SK-N-SH (cell line): ENCODE results near the gene SCD. TPM values are rescaled to one million over a fixed set of nuclear protein-coding genes. Genes with fewer than 3 reads are reported as not detected.

ENCODE experiments used
- CTCF ChIA-PET: fragments of 300-600, 350-600 bp; formaldehyde crosslinking; extraction: SDS; loops from one replicate; lab custom pipeline; 2021; lab: Yijun Ruan, JAX
- POLR2A ChIA-PET: fragments of 350-600 bp; sonication (Branson Sonifier 250); formaldehyde crosslinking; extraction: SDS; loops from one replicate; lab custom pipeline; 2020; ENCODE audit warnings: antibody characterized with exemption, inconsistent platforms; lab: Yijun Ruan, JAX
- DNase-seq: peaks from one replicate; pipeline ENCODE4 v3.0.0; 2012
- H2AFZ ChIP-seq: fragments of 200-600 bp; sonication (generic); 2 replicates; pipeline ENCODE4 v1.8.1; 2016; ENCODE audit warnings: antibody characterized with exemption, mild to moderate bottlenecking, low read depth
- H3F3A ChIP-seq: fragments of 200-600 bp; sonication (generic); replicated peaks from 2 replicates; pipeline ENCODE3; 2016; ENCODE audit warnings: antibody characterized with exemption, mild to moderate bottlenecking; ENCODE audit not compliant: insufficient read depth
- H3K27ac ChIP-seq, 2 experiments: fragments of 200-500 bp in 1 of 2; fragments of 200-600 bp in 1 of 2; sonication (Bioruptor generic) in 1 of 2; sonication (generic), shearing (Covaris generic) in 1 of 2; 2 replicates each; pipeline versions ENCODE4 v1.5.1 to v1.6.1; 2014 to 2016; ENCODE audit warnings: low read depth in 2 of 2, inconsistent platforms in 1 of 2, low read length in 1 of 2, mild to moderate bottlenecking in 1 of 2, mixed read lengths in 1 of 2
- H3K27me3 ChIP-seq: fragments of 200-600 bp; sonication (generic), shearing (Covaris generic); 2 replicates; pipeline ENCODE4 v1.6.1; 2016; ENCODE audit warnings: mixed run types; ENCODE audit not compliant: insufficient read depth
- H3K36me3 ChIP-seq, 2 experiments: fragments of 200-500 bp in 1 of 2; fragments of 200-600 bp in 1 of 2; sonication (Bioruptor generic) in 1 of 2; sonication (generic) in 1 of 2; replicated peaks in 1 of 2; 2 replicates each; pipeline versions ENCODE3 to v1.5.1; 2014 to 2016; ENCODE audit warnings: low read length in 1 of 2, mild to moderate bottlenecking in 1 of 2; ENCODE audit not compliant: insufficient read depth in 2 of 2, control insufficient read depth in 1 of 2
- H3K4me1 ChIP-seq, 2 experiments: fragments of 200-500 bp in 1 of 2; fragments of 200-600 bp in 1 of 2; sonication (Bioruptor generic) in 1 of 2; sonication (generic), shearing (Covaris generic) in 1 of 2; 2 replicates each; pipeline versions ENCODE4 v1.5.1 to v1.6.1; 2014 to 2016; ENCODE audit warnings: low read depth in 1 of 2, low read length in 1 of 2, mixed run types in 1 of 2; ENCODE audit not compliant: insufficient read depth in 2 of 2, control insufficient read depth in 1 of 2
- H3K4me2 ChIP-seq: fragments of 200-600 bp; sonication (generic), shearing (Covaris generic); 2 replicates; pipeline ENCODE4 v1.6.1; 2017; ENCODE audit warnings: mixed run types
- H3K4me3 ChIP-seq, 2 experiments: fragments of 200-500 bp in 1 of 2; fragments of 200-600 bp in 1 of 2; sonication (Bioruptor generic) in 1 of 2; sonication (generic), shearing (Covaris generic) in 1 of 2; 2 replicates each; pipeline versions ENCODE4 v1.5.1 to v1.8.1; 2014 to 2016; ENCODE audit warnings: low read depth in 2 of 2, inconsistent platforms in 1 of 2, low read length in 1 of 2, mild to moderate bottlenecking in 1 of 2, mixed read lengths in 1 of 2, moderate library complexity in 1 of 2
- H3K79me2 ChIP-seq: fragments of 200-600 bp; sonication (generic); 2 replicates; pipeline ENCODE4 v1.8.1; 2017; ENCODE audit warnings: mild to moderate bottlenecking; ENCODE audit not compliant: insufficient read depth
- H3K9ac ChIP-seq: fragments of 200-600 bp; sonication (generic); 2 replicates; pipeline ENCODE4 v1.6.1; 2017; ENCODE audit warnings: mixed run types
- H3K9me2 ChIP-seq: fragments of 200-600 bp; sonication (generic); 2 replicates; pipeline ENCODE4 v1.6.1; 2017; ENCODE audit warnings: mixed run types
- H3K9me3 ChIP-seq: fragments of 200-600 bp; sonication (generic); 2 replicates; pipeline ENCODE4 v1.6.1; 2017; ENCODE audit warnings: mixed run types, mild to moderate bottlenecking, moderate library complexity
- H4K20me1 ChIP-seq: fragments of 200-600 bp; sonication (generic); 2 replicates; pipeline ENCODE4 v1.6.1; 2017; ENCODE audit warnings: mild to moderate bottlenecking, mixed run types; ENCODE audit not compliant: insufficient read depth
- CHD2 ChIP-seq: fragments of 150-350 bp; IDR thresholded peaks from 2 replicates; pipeline ENCODE4 v1.6.1; 2018; ENCODE audit warnings: low read length; ENCODE audit not compliant: partially characterized antibody
- EZH2phosphoT487 ChIP-seq: fragments of 200-600 bp; sonication (generic); IDR thresholded peaks from 2 replicates; pipeline ENCODE4 v1.6.1; 2017; ENCODE audit warnings: low read depth, mixed run types, mild to moderate bottlenecking, antibody characterized with exemption, moderate library complexity, borderline replicate concordance
- FOXJ3 ChIP-seq: sonication (generic); formaldehyde crosslinking; IDR thresholded peaks from 2 replicates; pipeline ENCODE4 v1.5.1; 2020; ENCODE audit warnings: mild to moderate bottlenecking, missing genetic modification reagents
- FOXM1 ChIP-seq: IDR thresholded peaks from 2 replicates; pipeline ENCODE4 v1.4.0; 2012; ENCODE audit warnings: low read depth, mild to moderate bottlenecking
- GABPA ChIP-seq: IDR thresholded peaks from 2 replicates; pipeline ENCODE4 v1.4.0; 2012; ENCODE audit warnings: low read depth, mild to moderate bottlenecking
- MXI1 ChIP-seq: IDR thresholded peaks from 2 replicates; pipeline ENCODE4 v1.6.1; 2012; ENCODE audit warnings: mild to moderate bottlenecking, low read depth, low read length, improper control_type of control experiment
- NFIC ChIP-seq: IDR thresholded peaks from 2 replicates; pipeline ENCODE4 v1.4.0; 2012; ENCODE audit warnings: borderline replicate concordance
- POLR2AphosphoS5 ChIP-seq: IDR thresholded peaks from 2 replicates; pipeline ENCODE4 v1.6.1; 2012; ENCODE audit warnings: low read depth, low read length
- RAD21 ChIP-seq: IDR thresholded peaks from 2 replicates; pipeline ENCODE4 v1.6.1; 2012; ENCODE audit warnings: mild to moderate bottlenecking, low read length
- RCOR1 ChIP-seq: fragments of 150-350 bp; IDR thresholded peaks from 2 replicates; pipeline ENCODE4 v1.6.1; 2017; ENCODE audit warnings: antibody characterized with exemption, low read length
- RFX5 ChIP-seq: IDR thresholded peaks from 2 replicates; pipeline ENCODE4 v1.6.1; 2012; ENCODE audit warnings: mild to moderate bottlenecking, improper control_type of control experiment, low read length
- TCF12 ChIP-seq: IDR thresholded peaks from 2 replicates; pipeline ENCODE4 v1.4.0; 2012
- YY1 ChIP-seq: IDR thresholded peaks from 2 replicates; pipeline ENCODE4 v1.4.0; 2012; ENCODE audit warnings: low read depth, mild to moderate bottlenecking
- WGBS: methylation state at CpG from one replicate; pipeline ENCODE4 v1.1.6; 2017; ENCODE audit warnings: low lambda C conversion rate; 5-methylcytosine and 5-hydroxymethylcytosine counted together
- polyA plus RNA-seq, 3 experiments: library from polyadenylated mRNA; depleted of rRNA; stranded (reverse); fragments of >200 nt; gene quantifications; 2 replicates each; pipeline ENCODE4 v1.2.3, GENCODE V29; 2012
- TF ChIP-seq, protein P1 (sequence below): IDR thresholded peaks from 2 replicates; pipeline ENCODE4; 2012
- TF ChIP-seq, protein P2 (sequence below): IDR thresholded peaks from 2 replicates; pipeline ENCODE4 v1.4.0; 2012; ENCODE audit warnings: low read depth
- TF ChIP-seq, protein P3 (sequence below): fragments of 150-350 bp; IDR thresholded peaks from 2 replicates; pipeline ENCODE4 v1.6.1; 2017; ENCODE audit warnings: antibody characterized with exemption, low read length, low read depth, borderline replicate concordance
- TF ChIP-seq, protein P4 (sequence below): IDR thresholded peaks from 2 replicates; pipeline ENCODE4 v1.4.0; 2012; ENCODE audit warnings: low read depth, borderline replicate concordance
- TF ChIP-seq, protein P5 (sequence below): fragments of 200-600 bp; sonication (generic); IDR thresholded peaks from 2 replicates; pipeline ENCODE4 v1.6.1; 2017; ENCODE audit warnings: antibody characterized with exemption, mild to moderate bottlenecking, moderate library complexity
- TF ChIP-seq, protein P6 (sequence below): IDR thresholded peaks from 2 replicates; pipeline ENCODE4 v1.6.1; 2012; ENCODE audit warnings: mild to moderate bottlenecking, low read depth, low read length, moderate library complexity

SCD gene
- polyA plus RNA-seq, 1 of the 3 experiments (the other 2 are of a cell fraction) = 19.7 TPM

DNA sequence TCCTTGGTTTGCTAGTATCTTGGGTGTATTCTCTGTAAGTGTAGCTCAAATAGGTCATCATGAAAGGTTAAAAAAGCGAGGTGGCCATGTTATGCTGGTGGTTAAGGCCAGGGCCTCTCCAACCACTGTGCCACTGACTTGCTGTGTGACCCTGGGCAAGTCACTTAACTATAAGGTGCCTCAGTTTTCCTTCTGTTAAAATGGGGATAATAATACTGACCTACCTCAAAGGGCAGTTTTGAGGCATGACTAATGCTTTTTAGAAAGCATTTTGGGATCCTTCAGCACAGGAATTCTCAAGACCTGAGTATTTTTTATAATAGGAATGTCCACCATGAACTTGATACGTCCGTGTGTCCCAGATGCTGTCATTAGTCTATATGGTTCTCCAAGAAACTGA, 17.1 kb downstream of the SCD start:
- ChIA-PET CTCF (interaction anchor here (1.0 to 2.5 kb wide), 3 partner anchors 15 to 118 kb away, joined by 3 to 8 read pairs (median 4); no protein-coding TSS in a partner anchor), POLR2A (interaction anchor here (1.0 to 2.8 kb wide), 3 partner anchors 9 to 17 kb away, joined by 3 to 14 read pairs (median 8); partner anchors contain the start of gene SCD)
- no peak for DNase-seq
- H3K27ac ChIP-seq = peak overlapping the region; percentile 19 to 38; a peak in 3 of 4 replicates
- peaks cover 24 to 47% of the 10 kb centered on the region in 2 experiments for H3K4me1 ChIP-seq
- no peaks in the 10 kb centered on the region for H3K79me2 ChIP-seq
- H3F3A ChIP-seq = peaks cover 9% of the 10 kb centered on the region
- WGBS = 84% methylated on average over 3 of the region's 3 CpGs
- no peaks in the 10 kb centered on the region for H3K9me3 ChIP-seq
- peaks cover 8 to 26% of the 10 kb centered on the region in 2 experiments for H3K36me3 ChIP-seq
- no peak overlapping the region for H3K4me3 ChIP-seq
- H3K4me2 ChIP-seq = peak overlapping the region; percentile 43; the same call in 1 of the 2 replicates
- TF ChIP-seq TCF12 (no peak), FOXM1 (no peak), GABPA (no peak), FOXJ3 (no peak), CHD2 (no peak), YY1 (no peak), EZH2phosphoT487 (no peak), RAD21 (no peak), NFIC (no peak), RCOR1 (no peak), POLR2AphosphoS5 (no peak), RFX5 (no peak), MXI1 (no peak)
- TF ChIP-seq, protein P1, sequence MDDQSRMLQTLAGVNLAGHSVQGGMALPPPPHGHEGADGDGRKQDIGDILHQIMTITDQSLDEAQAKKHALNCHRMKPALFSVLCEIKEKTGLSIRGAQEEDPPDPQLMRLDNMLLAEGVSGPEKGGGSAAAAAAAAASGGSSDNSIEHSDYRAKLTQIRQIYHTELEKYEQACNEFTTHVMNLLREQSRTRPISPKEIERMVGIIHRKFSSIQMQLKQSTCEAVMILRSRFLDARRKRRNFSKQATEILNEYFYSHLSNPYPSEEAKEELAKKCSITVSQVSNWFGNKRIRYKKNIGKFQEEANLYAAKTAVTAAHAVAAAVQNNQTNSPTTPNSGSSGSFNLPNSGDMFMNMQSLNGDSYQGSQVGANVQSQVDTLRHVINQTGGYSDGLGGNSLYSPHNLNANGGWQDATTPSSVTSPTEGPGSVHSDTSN = no peak
- TF ChIP-seq, protein P2, sequence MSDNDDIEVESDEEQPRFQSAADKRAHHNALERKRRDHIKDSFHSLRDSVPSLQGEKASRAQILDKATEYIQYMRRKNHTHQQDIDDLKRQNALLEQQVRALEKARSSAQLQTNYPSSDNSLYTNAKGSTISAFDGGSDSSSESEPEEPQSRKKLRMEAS = no peak
- TF ChIP-seq, protein P3, sequence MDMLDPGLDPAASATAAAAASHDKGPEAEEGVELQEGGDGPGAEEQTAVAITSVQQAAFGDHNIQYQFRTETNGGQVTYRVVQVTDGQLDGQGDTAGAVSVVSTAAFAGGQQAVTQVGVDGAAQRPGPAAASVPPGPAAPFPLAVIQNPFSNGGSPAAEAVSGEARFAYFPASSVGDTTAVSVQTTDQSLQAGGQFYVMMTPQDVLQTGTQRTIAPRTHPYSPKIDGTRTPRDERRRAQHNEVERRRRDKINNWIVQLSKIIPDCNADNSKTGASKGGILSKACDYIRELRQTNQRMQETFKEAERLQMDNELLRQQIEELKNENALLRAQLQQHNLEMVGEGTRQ = no peak
- TF ChIP-seq, protein P4, sequence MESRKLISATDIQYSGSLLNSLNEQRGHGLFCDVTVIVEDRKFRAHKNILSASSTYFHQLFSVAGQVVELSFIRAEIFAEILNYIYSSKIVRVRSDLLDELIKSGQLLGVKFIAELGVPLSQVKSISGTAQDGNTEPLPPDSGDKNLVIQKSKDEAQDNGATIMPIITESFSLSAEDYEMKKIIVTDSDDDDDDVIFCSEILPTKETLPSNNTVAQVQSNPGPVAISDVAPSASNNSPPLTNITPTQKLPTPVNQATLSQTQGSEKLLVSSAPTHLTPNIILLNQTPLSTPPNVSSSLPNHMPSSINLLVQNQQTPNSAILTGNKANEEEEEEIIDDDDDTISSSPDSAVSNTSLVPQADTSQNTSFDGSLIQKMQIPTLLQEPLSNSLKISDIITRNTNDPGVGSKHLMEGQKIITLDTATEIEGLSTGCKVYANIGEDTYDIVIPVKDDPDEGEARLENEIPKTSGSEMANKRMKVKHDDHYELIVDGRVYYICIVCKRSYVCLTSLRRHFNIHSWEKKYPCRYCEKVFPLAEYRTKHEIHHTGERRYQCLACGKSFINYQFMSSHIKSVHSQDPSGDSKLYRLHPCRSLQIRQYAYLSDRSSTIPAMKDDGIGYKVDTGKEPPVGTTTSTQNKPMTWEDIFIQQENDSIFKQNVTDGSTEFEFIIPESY = no peak
- TF ChIP-seq, protein P5, sequence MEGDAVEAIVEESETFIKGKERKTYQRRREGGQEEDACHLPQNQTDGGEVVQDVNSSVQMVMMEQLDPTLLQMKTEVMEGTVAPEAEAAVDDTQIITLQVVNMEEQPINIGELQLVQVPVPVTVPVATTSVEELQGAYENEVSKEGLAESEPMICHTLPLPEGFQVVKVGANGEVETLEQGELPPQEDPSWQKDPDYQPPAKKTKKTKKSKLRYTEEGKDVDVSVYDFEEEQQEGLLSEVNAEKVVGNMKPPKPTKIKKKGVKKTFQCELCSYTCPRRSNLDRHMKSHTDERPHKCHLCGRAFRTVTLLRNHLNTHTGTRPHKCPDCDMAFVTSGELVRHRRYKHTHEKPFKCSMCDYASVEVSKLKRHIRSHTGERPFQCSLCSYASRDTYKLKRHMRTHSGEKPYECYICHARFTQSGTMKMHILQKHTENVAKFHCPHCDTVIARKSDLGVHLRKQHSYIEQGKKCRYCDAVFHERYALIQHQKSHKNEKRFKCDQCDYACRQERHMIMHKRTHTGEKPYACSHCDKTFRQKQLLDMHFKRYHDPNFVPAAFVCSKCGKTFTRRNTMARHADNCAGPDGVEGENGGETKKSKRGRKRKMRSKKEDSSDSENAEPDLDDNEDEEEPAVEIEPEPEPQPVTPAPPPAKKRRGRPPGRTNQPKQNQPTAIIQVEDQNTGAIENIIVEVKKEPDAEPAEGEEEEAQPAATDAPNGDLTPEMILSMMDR = no peak
- TF ChIP-seq, protein P6, sequence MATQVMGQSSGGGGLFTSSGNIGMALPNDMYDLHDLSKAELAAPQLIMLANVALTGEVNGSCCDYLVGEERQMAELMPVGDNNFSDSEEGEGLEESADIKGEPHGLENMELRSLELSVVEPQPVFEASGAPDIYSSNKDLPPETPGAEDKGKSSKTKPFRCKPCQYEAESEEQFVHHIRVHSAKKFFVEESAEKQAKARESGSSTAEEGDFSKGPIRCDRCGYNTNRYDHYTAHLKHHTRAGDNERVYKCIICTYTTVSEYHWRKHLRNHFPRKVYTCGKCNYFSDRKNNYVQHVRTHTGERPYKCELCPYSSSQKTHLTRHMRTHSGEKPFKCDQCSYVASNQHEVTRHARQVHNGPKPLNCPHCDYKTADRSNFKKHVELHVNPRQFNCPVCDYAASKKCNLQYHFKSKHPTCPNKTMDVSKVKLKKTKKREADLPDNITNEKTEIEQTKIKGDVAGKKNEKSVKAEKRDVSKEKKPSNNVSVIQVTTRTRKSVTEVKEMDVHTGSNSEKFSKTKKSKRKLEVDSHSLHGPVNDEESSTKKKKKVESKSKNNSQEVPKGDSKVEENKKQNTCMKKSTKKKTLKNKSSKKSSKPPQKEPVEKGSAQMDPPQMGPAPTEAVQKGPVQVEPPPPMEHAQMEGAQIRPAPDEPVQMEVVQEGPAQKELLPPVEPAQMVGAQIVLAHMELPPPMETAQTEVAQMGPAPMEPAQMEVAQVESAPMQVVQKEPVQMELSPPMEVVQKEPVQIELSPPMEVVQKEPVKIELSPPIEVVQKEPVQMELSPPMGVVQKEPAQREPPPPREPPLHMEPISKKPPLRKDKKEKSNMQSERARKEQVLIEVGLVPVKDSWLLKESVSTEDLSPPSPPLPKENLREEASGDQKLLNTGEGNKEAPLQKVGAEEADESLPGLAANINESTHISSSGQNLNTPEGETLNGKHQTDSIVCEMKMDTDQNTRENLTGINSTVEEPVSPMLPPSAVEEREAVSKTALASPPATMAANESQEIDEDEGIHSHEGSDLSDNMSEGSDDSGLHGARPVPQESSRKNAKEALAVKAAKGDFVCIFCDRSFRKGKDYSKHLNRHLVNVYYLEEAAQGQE = no peak
- TF ChIP-seq, all 33 proteins: peak for 0
- Histone ChIP-seq H3K27me3 (no peaks in the 10 kb centered on the region), H2AFZ (no peak overlapping the region), H3K9me2 (no peaks in the 10 kb centered on the region), H4K20me1 (no peaks in the 10 kb centered on the region), H3K9ac (no peak overlapping the region)
